ENCODE results near the gene ATF1.

Gene ATF1

GRCh38 chr12:50749459-50749882, 14.4 kb upstream of the ATF1 start:
- Histone ChIP-seq H3K9me3 (ENCODE audit: severe bottlenecking) (no peaks in the 10 kb centered on the region), H3K27me3 (ENCODE audit: insufficient read depth, poor library complexity, severe bottlenecking) (no peaks in the 10 kb centered on the region), H3K27ac (ENCODE audit: poor library complexity, severe bottlenecking) (no peak overlapping the region), H3K4me3 (ENCODE audit: severe bottlenecking) (no peak overlapping the region), H3K36me3 (ENCODE audit: low read depth) (peaks cover 37% of the 10 kb centered on the region), H3K4me1 (ENCODE audit: insufficient read depth, poor library complexity, severe bottlenecking) (no peaks in the 10 kb centered on the region)
- no peak for ATAC-seq (ENCODE audit: low read depth)
- DNase-seq (ENCODE audit: low spot score): no peak
- no peak for TF ChIP-seq CTCF (IDR thresholded peaks at IDR 0.05; ENCODE audit: poor library complexity, severe bottlenecking)

GRCh38 chr12:50750366-50750765, 13.5 kb upstream of the ATF1 start:
- Histone ChIP-seq H3K36me3 (ENCODE audit: low read depth) (peaks cover 28% of the 10 kb centered on the region), H3K27ac (ENCODE audit: poor library complexity, severe bottlenecking) (no peak overlapping the region), H3K4me1 (ENCODE audit: insufficient read depth, poor library complexity, severe bottlenecking) (no peaks in the 10 kb centered on the region), H3K9me3 (ENCODE audit: severe bottlenecking) (no peaks in the 10 kb centered on the region), H3K27me3 (ENCODE audit: insufficient read depth, poor library complexity, severe bottlenecking) (no peaks in the 10 kb centered on the region), H3K4me3 (ENCODE audit: severe bottlenecking) (no peak overlapping the region)
- no peak for TF ChIP-seq CTCF (IDR thresholded peaks at IDR 0.05; ENCODE audit: poor library complexity, severe bottlenecking)
- ATAC-seq (ENCODE audit: low read depth) (no peak), DNase-seq (ENCODE audit: low spot score) (no peak)

GRCh38 chr12:50751948-50752721, 11.8 kb upstream of the ATF1 start:
- Histone ChIP-seq H3K4me1 (ENCODE audit: insufficient read depth, poor library complexity, severe bottlenecking) (no peaks in the 10 kb centered on the region), H3K27ac (ENCODE audit: poor library complexity, severe bottlenecking) (no peak overlapping the region), H3K27me3 (ENCODE audit: insufficient read depth, poor library complexity, severe bottlenecking) (no peaks in the 10 kb centered on the region), H3K36me3 (ENCODE audit: low read depth) (peaks cover 11% of the 10 kb centered on the region), H3K9me3 (ENCODE audit: severe bottlenecking) (peaks cover 2% of the 10 kb centered on the region), H3K4me3 (ENCODE audit: severe bottlenecking) (no peak overlapping the region)
- DNase-seq (ENCODE audit: low spot score) (no peak), ATAC-seq (ENCODE audit: low read depth) (no peak)
- no peak for TF ChIP-seq CTCF (IDR thresholded peaks at IDR 0.05; ENCODE audit: poor library complexity, severe bottlenecking)

- H3K9me3 ChIP-seq (ENCODE audit: severe bottlenecking): peaks cover 2% of the 10 kb centered on the region
- H3K4me1 ChIP-seq (ENCODE audit: insufficient read depth, poor library complexity, severe bottlenecking): no peaks in the 10 kb centered on the region
- DNase-seq (ENCODE audit: low spot score): no peak
- no peak for TF ChIP-seq CTCF (IDR thresholded peaks at IDR 0.05; ENCODE audit: poor library complexity, severe bottlenecking)
- no peak for ATAC-seq (ENCODE audit: low read depth)
- H3K27ac ChIP-seq (ENCODE audit: poor library complexity, severe bottlenecking): no peak overlapping the region
- H3K4me3 ChIP-seq (ENCODE audit: severe bottlenecking): no peak overlapping the region
- no peaks in the 10 kb centered on the region for H3K27me3 ChIP-seq (ENCODE audit: insufficient read depth, poor library complexity, severe bottlenecking)
- H3K36me3 ChIP-seq (ENCODE audit: low read depth): no peaks in the 10 kb centered on the region
These were observed 10.6 kb upstream of the ATF1 start for GRCh38 chr12:50753232-50753769.

Data from RWPE2 (cell line).